Esophagus squamous epithelium (tissue), 5 donors: ENCODE data around the gene RNF111. TPM values are rescaled to one million over a fixed set of nuclear protein-coding genes. Genes with fewer than 3 reads are reported as not detected.

Experiments
- DNase-seq: peaks from one replicate; lab custom pipeline; 2025; lab: John Stamatoyannopoulos, UW
- H3K27ac ChIP-seq, 4 donors: fragments of 200-600 bp; sonication (generic); one replicate each; pipeline ENCODE4 v1.5.1; 2016 to 2019; ENCODE audit warnings: mild to moderate bottlenecking in 1 of 4
- H3K27me3 ChIP-seq, 4 donors: fragments of 200-600 bp; sonication (generic); 1 replicate in 3 of 4; 2 replicates in 1 of 4; pipeline versions ENCODE4 v1.5.1 to v1.6.0; 2017 to 2021; ENCODE audit warnings: antibody characterized with exemption in 1 of 4
- H3K36me3 ChIP-seq, 3 donors: fragments of 200-600 bp; sonication (generic); one replicate each; pipeline ENCODE4 v1.5.1; 2016 to 2019
- H3K4me1 ChIP-seq, 3 donors: fragments of 200-600 bp; sonication (generic); one replicate each; pipeline ENCODE4 v1.5.1; 2017 to 2019
- H3K4me3 ChIP-seq, 4 donors: fragments of 200-600 bp; sonication (generic); 1 replicate in 3 of 4; 2 replicates in 1 of 4; pipeline ENCODE4 v1.5.1; 2016 to 2019; ENCODE audit warnings: mild to moderate bottlenecking in 2 of 4, moderate library complexity in 1 of 4
- H3K9me3 ChIP-seq, 3 donors: fragments of 200-600 bp; sonication (generic); one replicate each; pipeline ENCODE4 v1.5.1; 2016 to 2019
- CTCF ChIP-seq, 6 experiments: fragments of 450-650 bp in 4 of 6; fragments of 200-600 bp in 2 of 6; sonication (generic) in 2 of 6; IDR thresholded peaks; one replicate each; pipeline ENCODE4 v1.5.1; 2016 to 2019; ENCODE audit warnings: antibody characterized with exemption in 6 of 6, mild to moderate bottlenecking in 4 of 6, moderate library complexity in 4 of 6
- POLR2A ChIP-seq, 4 donors: fragments of 450-650 bp; IDR thresholded peaks; one replicate each; pipeline ENCODE4 v1.6.1; 2017; ENCODE audit warnings: antibody characterized with exemption in 4 of 4, mild to moderate bottlenecking in 4 of 4, moderate library complexity in 3 of 4
- WGBS, 2 donors: methylation state at CpG; one replicate each; pipeline ENCODE4 v1.1.5; 2018; 5-methylcytosine and 5-hydroxymethylcytosine counted together
- intact Hi-C: fragments of 100-400 bp; cut with DNase I; formaldehyde crosslinking; loops from one replicate; pipeline ENCODE4 v1.15.0; 2022
- total RNA-seq, 4 donors: library from RNA; depleted of rRNA; stranded (reverse); fragments of >200 nt; gene quantifications; one replicate each; pipeline ENCODE4 v1.1.0, GENCODE V29; 2016
- donor health status: DM: yes; HTN: yes; CAD: no.

Gene RNF111
- total RNA-seq, 4 donors from 2014 or later, result 15.2 to 19.6 (median 16.5) TPM

- no peak for TF ChIP-seq POLR2A (IDR thresholded peaks at IDR 0.05)
- TF ChIP-seq CTCF (IDR thresholded peaks at IDR 0.05), result no peak
- no peak overlapping the region for H3K4me3 ChIP-seq
- no peak overlapping the region for H3K27ac ChIP-seq
- DNase-seq, result no peak
- H3K4me1 ChIP-seq, result no peaks in the 10 kb centered on the region
- H3K36me3 ChIP-seq, result peaks cover 0 to 100% (median 36%) of the 10 kb centered on the region in 3 donors
- WGBS, 2 donors, result 68 to 85% methylated on average over 4 of the region's 4 CpGs
- no peaks in the 10 kb centered on the region for H3K9me3 ChIP-seq
- intact Hi-C loops, result no loop called here
- H3K27me3 ChIP-seq, result no peaks in the 10 kb centered on the region
These were observed 72.9 kb downstream of the RNF111 start for GRCh38 chr15:59060348-59060747.

GRCh38 chr15:59063042-59063441, 75.6 kb downstream of the RNF111 start:
- peaks cover 0 to 100% (median 41%) of the 10 kb centered on the region in 3 donors for H3K36me3 ChIP-seq
- no peak for TF ChIP-seq POLR2A (IDR thresholded peaks at IDR 0.05)
- no peak for TF ChIP-seq CTCF (IDR thresholded peaks at IDR 0.05)
- intact Hi-C loops, result no loop called here
- no peaks in the 10 kb centered on the region for H3K4me1 ChIP-seq
- no peak for DNase-seq
- H3K9me3 ChIP-seq, result no peaks in the 10 kb centered on the region
- H3K27me3 ChIP-seq, result no peaks in the 10 kb centered on the region
- no peak overlapping the region for H3K4me3 ChIP-seq
- H3K27ac ChIP-seq, result no peak overlapping the region
- 57 to 76% methylated on average over 4 of the region's 4 CpGs for WGBS, 2 donors

- Histone ChIP-seq H3K36me3 (peaks cover 0 to 89% (median 13%) of the 10 kb centered on the region in 3 donors), H3K27ac (no peak overlapping the region), H3K27me3 (no peaks in the 10 kb centered on the region), H3K9me3 (no peaks in the 10 kb centered on the region), H3K4me1 (no peaks in the 10 kb centered on the region), H3K4me3 (no peak overlapping the region)
- intact Hi-C loops, result no loop called here
- 41 to 73% methylated on average over 1 of the region's 1 CpG for WGBS, 2 donors
- DNase-seq, result no peak
- TF ChIP-seq POLR2A (IDR thresholded peaks at IDR 0.05) (no peak), CTCF (IDR thresholded peaks at IDR 0.05) (no peak)
These were observed 82.0 kb downstream of the RNF111 start for GRCh38 chr15:59069430-59069829.

- intact Hi-C loops, result no loop called here
- Histone ChIP-seq H3K9me3 (no peaks in the 10 kb centered on the region), H3K4me3 (no peak overlapping the region), H3K4me1 (no peaks in the 10 kb centered on the region), H3K27me3 (no peaks in the 10 kb centered on the region), H3K27ac (no peak overlapping the region), H3K36me3 (peaks cover 0 to 73% (median 9%) of the 10 kb centered on the region in 3 donors)
- DNase-seq, result no peak
- 73 to 100% methylated on average over 1 of the region's 1 CpG for WGBS, 2 donors
- TF ChIP-seq POLR2A (IDR thresholded peaks at IDR 0.05) (no peak), CTCF (IDR thresholded peaks at IDR 0.05) (no peak)
These were observed 87.1 kb downstream of the RNF111 start for GRCh38 chr15:59074607-59075006.

GRCh38 chr15:59087731-59088130, 100.3 kb downstream of the RNF111 start:
- intact Hi-C loops, result no loop called here
- no peak for TF ChIP-seq CTCF (IDR thresholded peaks at IDR 0.05)
- TF ChIP-seq POLR2A (IDR thresholded peaks at IDR 0.05), result no peak
- no peaks in the 10 kb centered on the region for H3K9me3 ChIP-seq
- H3K4me3 ChIP-seq, result no peak overlapping the region
- DNase-seq, result no peak
- no peaks in the 10 kb centered on the region for H3K27me3 ChIP-seq
- H3K27ac ChIP-seq, result no peak overlapping the region
- H3K36me3 ChIP-seq, result peaks cover 0 to 98% (median 6%) of the 10 kb centered on the region in 3 donors
- no peaks in the 10 kb centered on the region for H3K4me1 ChIP-seq
- 87 to 92% methylated on average over 2 of the region's 2 CpGs for WGBS, 2 donors
